ENCODE data around the gene FGR. TPM values are rescaled to one million over a fixed set of nuclear protein-coding genes. Genes with fewer than 3 reads are reported as not detected.
A peak's percentile ranks its signal among the peaks of the same experiment; 100 is the strongest.
"Not testable (repeated sequence)": the region's sequence is repeated elsewhere in the genome, so short reads cannot be mapped to it uniquely, and the experiment has no call there.

The FGR gene
- total RNA-seq, 1 donor: 0.18 TPM

DNA sequence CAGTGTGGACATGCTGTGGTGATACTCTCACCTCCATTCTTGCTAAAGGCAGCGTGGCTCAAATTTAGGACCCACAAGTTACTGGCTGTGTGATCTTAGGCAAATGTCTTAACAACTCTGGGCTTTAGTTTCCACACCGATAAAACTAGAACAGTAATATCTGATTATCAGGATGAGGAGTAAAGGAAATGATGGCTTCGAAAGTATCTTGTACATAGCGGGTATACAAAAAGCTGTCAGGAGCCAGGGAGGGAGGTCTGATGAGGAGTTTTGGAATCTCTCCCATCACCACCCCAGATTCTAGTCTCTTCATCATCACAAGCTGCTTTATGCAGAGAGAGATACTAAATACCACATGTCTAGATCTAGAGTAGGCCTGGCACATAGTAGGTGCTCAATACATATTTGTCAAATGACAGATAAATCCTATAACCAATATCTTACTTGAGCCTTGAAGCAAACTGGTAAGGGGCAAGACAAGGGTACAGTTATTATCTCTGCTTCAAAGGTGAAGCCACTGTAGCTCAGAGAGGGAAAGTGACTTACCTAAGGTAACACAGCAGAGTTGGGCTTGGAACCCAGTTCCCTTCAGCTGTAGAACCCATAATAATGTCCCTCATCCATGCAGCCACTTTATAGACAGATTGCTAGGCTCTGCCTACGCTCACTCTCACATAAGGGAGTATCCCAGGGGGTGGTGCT lies 9.5 kb upstream of the FGR start:
- DNase-seq (ENCODE audit: low read depth): no peak
- TF ChIP-seq, protein P1, sequence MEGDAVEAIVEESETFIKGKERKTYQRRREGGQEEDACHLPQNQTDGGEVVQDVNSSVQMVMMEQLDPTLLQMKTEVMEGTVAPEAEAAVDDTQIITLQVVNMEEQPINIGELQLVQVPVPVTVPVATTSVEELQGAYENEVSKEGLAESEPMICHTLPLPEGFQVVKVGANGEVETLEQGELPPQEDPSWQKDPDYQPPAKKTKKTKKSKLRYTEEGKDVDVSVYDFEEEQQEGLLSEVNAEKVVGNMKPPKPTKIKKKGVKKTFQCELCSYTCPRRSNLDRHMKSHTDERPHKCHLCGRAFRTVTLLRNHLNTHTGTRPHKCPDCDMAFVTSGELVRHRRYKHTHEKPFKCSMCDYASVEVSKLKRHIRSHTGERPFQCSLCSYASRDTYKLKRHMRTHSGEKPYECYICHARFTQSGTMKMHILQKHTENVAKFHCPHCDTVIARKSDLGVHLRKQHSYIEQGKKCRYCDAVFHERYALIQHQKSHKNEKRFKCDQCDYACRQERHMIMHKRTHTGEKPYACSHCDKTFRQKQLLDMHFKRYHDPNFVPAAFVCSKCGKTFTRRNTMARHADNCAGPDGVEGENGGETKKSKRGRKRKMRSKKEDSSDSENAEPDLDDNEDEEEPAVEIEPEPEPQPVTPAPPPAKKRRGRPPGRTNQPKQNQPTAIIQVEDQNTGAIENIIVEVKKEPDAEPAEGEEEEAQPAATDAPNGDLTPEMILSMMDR (IDR thresholded peaks at IDR 0.05; ENCODE audit: insufficient read depth, low read length): no peak
- no peak overlapping the region for H3K4me3 ChIP-seq (ENCODE audit: low read depth, low read length)

- peak; percentile 70 for DNase-seq (ENCODE audit: low read depth)
- no peak overlapping the region for H3K4me3 ChIP-seq (ENCODE audit: low read depth, low read length)
- TF ChIP-seq, protein P1 (IDR thresholded peaks at IDR 0.05; ENCODE audit: insufficient read depth, low read length): peak; percentile 95
These were observed 8.8 kb upstream of the FGR start for GRCh38 chr1:27643600-27644368.

- not testable (repeated sequence) for DNase-seq (ENCODE audit: low read depth); H3K4me3 ChIP-seq (ENCODE audit: low read depth, low read length)
These were observed 5.5 kb upstream of the FGR start for GRCh38 chr1:27640514-27640913.

DNA sequence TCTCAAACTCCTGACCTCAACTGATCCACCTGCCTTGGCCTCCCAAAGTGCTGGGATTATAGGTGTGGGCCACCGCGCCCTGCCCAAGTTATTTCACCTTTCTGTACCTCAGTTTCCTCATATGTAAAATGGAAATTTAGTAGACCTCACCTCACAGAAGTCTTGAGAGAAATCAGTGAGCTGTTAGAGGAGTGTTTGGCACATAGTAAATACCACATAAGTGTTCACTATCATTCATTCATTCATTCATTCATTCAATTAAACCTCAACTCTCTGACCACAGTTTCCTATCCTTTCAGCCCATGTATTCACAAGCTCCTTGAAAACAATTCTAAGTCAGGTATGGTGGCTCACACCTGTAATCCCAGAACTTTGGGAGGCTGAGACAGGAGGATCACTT lies 3.8 kb upstream of the FGR start:
- DNase-seq (ENCODE audit: low read depth): no peak
- H3K4me3 ChIP-seq (ENCODE audit: low read depth, low read length): no peak overlapping the region
- TF ChIP-seq, protein P1 (IDR thresholded peaks at IDR 0.05; ENCODE audit: insufficient read depth, low read length): no peak

GRCh38 chr1:27638047-27638734 lies 3.2 kb upstream of the FGR start:
- H3K4me3 ChIP-seq (ENCODE audit: low read depth, low read length): no peak overlapping the region
- no peak for DNase-seq (ENCODE audit: low read depth)
- TF ChIP-seq, protein P1 (IDR thresholded peaks at IDR 0.05; ENCODE audit: insufficient read depth, low read length): no peak

- DNase-seq (ENCODE audit: low read depth): no peak
- TF ChIP-seq, protein P1 (IDR thresholded peaks at IDR 0.05; ENCODE audit: insufficient read depth, low read length): no peak
These were observed 584 bp upstream of the FGR start for GRCh38 chr1:27635396-27636142.

More at GRCh38 chr1:27635396-27636142, 584 bp upstream of the FGR start:
- H3K4me3 ChIP-seq (ENCODE audit: low read depth, low read length): no peak overlapping the region
